SIG-M5 (cell line): Measurements from ENCODE around the gene MED16.
"Not testable (repeated sequence)": the region's sequence is repeated elsewhere in the genome, so short reads cannot be mapped to it uniquely, and the experiment has no call there.

Experiments
- DNase-seq: peaks from one replicate; lab custom pipeline; 2025; lab: John Stamatoyannopoulos, UW

The MED16 gene

GRCh38 chr19:907183-907853 is 14.3 kb upstream of the MED16 start:
- DNase-seq, result no peak

DNA sequence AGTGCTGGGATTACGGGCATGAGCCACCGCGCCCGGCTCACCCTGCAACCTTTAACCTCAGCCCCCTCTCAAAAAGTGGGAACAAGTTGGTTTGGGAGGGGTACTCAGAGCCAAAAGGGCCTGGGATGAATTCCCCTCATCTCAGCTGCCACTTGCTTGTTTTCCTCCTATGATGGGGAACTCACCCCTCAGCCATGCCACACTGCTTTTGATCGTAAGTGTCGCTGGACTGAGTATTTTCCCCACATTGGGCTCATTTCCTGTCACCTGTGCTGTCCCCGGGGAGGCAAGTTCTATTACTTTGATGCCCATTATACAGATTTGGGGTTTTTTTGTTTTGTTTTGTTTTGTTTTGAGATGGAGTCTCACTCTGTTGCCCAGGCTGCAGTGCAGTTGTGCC is 13.5 kb upstream of the MED16 start:
- DNase-seq, result no peak

DNA sequence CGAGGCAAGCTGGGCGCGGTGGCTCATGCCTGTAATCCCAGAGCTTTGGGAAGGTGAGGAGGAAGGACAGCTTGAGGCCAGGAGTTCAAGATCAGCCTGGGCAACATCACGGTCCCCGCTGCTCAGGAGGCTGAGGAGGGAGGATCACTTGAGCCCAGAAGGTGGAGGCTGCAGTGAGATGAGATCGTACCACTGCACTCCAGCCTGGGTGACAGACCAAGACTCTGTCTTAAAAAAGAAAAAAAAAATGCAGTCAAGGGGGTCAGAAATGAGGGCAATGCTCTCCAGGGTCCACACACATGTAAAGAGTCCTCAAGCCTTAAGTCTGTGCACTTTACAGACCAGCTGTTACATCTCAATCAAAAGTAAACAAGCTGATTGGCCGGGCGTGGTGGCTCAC is 11.6 kb upstream of the MED16 start:
- no peak for DNase-seq

DNA sequence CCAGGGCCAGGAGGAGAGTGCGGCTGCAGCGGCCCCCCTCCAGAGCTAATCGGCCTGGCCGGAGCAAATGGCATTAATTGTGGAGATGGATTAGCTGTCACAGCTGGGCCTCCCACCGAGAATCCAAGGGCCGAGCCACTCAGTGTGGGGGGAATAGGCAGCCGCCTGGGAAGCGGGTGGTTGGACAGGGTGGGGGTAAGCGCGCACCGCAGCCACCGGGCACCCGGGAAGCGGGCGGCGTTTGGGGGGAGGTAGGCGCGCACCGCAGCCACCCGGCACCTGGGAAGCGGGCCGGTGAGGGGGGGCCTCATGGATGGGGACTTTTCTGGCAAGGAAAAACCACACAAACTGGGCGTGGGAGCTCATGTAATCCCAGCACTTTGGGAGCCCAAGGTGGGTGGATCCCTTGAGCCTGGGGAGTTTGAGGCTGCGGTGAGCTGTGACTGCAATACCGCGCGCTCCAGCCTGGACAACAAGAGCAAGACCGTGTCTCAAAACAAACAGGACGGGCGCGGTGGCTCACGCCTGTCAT is 10.3 kb upstream of the MED16 start:
- no peak for DNase-seq

- no peak for DNase-seq
Measured at GRCh38 chr19:902446-903226, 9.6 kb upstream of the MED16 start.

DNA sequence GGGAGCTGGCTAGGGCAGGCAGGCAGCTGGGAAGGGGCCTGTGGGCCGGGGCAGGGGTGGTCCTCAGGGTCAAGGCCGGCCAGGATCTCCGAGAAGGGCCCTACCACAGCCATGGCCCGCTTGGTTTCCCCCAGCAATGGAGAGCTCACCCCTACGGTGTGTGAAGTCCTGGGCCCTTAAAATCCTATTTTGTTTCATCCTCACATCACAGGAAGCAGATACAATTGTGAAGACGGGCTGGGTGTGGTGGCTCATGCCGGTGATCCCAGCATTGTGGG is 9.0 kb upstream of the MED16 start:
- no peak for DNase-seq

DNA sequence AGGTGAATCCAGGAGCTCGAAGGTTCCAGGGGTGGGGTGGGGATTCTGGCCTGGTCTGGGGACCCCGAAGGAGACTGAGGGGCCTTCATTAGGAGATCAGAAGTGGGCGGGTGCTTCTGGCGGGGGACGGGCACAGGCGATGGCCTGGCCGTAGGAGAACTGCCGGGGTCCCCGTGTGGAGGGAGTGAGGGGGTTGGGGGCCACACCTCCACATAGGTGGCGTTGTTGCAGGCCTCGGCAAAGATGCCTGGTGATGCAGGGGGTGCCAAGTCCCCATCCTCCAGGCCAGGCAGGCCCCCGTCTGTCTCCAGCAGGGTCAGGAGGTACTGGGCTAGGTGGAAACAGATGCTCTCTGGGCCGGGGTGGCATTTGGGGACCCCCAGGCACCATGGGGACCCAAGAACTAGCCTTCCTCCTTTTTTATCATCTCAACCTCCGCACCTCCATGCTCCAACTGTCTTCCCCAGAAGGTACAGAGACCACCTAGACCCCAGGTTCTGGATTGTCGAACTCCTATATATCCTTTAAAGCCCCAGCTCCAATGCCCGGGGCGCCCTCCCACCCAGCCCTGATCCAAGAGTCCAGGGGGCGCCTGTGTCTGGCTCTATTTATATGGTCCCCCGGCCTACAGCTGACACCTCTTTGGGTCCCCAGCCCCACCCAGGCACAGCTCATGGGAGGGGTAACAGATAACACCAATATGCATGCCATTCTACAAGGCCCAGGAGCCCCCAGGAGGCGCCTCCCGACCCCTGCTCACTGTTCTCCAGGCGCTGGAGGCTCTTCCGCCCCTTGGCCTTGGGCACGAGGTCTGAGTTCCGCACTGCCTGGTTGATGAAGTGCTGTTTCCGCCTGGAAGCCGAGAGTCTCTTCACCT is 8.5 kb upstream of the MED16 start:
- DNase-seq, result no peak

DNA sequence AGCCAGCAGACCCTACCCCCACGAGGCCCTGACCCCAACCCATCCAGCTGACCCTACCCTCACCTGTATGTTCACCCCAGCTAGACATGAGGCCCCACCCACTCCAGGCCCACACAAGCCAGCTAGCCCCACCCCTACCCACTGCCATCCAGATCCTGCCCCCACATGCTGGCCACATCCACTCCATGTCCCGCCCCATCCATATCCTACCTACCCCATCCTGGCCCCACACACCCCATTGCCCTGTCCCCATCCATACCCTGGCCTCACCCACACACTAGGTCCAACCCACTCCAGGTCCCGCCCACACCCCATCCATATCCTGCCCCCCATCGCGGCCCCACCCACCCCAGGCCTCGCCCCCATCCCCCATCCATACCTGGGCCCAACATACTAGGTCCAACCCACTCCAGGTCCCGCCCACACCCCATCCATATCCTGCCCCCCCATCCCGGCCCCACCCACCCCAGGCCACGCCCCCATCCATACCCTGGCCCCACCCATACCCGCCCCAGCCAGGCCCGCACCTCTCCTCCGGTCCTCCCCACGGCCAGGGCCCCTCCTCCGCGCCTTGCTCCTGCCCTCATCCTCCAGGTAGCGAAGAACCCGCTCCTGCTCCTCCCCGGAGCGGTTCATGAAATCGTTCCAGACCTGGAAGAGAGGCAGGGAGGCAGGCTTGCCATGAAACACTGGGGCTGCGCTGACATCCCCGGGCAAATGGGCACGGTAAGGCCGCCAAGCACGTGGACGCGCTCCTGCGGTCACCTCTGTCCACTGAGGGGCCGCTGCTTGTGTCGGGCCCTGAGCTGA is 7.5 kb upstream of the MED16 start:
- DNase-seq, result no peak

- DNase-seq, result no peak
Measured at GRCh38 chr19:900043-900301, 7.0 kb upstream of the MED16 start.

- no peak for DNase-seq
Measured at GRCh38 chr19:899336-900042, 6.5 kb upstream of the MED16 start.

DNA sequence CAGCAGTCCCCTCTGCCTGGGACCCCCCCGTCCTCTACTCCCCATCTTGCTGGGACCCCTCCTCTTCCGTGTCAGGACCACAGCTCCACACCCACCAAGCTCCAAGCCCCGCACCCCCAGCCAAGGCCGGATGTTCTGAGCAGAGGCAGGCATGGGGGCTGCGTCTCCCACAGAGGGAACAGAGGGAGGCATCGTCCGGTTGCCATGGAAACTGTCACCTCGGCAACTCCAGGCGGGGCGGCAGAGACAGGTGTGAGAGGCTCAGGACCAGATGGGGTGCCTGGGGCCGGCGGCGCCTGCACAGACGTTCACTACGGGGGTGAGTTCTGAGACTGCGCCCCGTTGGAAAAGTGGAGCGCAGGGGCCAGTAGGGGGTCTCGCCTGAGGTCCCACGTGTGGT is 5.7 kb upstream of the MED16 start:
- no peak for DNase-seq

DNA sequence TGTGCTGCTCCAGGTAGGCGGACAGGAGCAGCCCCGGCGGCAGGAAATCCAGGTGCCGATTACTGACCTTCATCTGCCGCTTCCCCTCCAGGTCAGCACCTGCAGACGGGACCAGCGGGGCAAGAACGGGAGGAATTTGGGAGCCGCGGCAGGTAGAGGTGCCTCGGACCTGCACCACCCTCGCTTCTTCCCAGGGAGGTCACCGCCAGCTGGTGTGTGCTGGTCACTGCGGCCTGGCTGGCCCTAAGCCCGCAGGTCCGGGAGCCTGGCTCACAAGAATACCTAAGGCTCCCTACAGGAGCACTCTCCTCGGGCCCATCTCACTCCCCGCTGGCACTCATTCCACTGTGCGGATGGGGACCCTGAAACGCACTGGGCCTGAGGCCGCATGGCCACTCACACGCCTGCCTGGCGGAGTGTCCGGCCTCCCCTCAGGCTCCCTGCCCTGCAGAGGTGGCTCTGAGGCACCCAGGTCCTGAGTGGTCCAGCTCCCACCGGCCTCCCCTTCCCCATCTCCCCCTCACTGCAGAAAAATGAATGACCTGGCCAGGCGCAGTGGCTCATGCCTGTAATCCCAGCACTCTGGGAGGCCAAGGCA is 4.6 kb upstream of the MED16 start:
- DNase-seq, result no peak

GRCh38 chr19:896999-897398 is 4.0 kb upstream of the MED16 start:
- DNase-seq, result no peak

GRCh38 chr19:896434-896833 is 3.4 kb upstream of the MED16 start:
- no peak for DNase-seq

DNA sequence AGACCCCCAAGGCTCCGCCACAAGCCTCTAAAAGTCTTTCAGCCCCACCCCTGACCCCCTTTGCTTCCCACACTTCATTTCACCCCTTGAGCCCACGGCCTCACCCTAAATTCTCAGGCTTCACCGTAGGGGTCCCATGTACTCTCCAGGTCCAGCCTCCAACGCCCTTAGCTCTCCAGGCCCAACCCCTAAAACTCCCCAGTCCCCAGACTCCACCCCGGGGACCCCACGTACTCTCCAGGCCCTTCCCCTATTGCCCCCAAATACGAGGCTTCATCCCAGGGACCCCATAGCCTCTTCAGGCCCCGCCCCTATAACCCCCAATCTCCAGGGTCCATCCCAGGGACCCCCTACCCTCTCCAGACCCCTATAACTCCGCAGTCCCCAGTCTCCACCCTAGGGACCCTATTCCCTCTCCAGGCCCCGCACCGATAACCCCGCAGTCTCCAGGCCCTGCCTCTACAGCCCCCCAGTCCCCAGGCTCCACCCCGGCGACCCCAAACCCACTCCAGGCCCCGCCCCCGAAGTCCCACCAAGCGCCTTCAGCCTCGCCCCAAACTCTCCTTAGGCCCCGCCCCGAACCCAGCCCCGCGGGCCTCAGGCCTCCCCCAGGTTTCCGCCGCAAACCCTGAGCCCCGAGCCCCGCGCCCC is 619 bp downstream of the MED16 start:
- no peak for DNase-seq

GRCh38 chr19:891421-892200 is 1.4 kb downstream of the MED16 start:
- DNase-seq, result not testable (repeated sequence)

GRCh38 chr19:890831-891230 is 2.2 kb downstream of the MED16 start:
- no peak for DNase-seq

- DNase-seq, result no peak
Measured at GRCh38 chr19:889662-890295, 3.2 kb downstream of the MED16 start.
